GM12878 (cell line): Measurements from ENCODE around the gene NUP107. TPM values are rescaled to one million over a fixed set of nuclear protein-coding genes. Genes with fewer than 3 reads are reported as not detected.

ENCODE experiments used
- BCL11A ChIP-seq: IDR thresholded peaks from 2 replicates; pipeline ENCODE4 v1.6.1; 2011; ENCODE audit warnings: low read depth, low read length
- CBFB ChIP-seq: IDR thresholded peaks from 2 replicates; pipeline ENCODE4 v1.6.1; 2016; ENCODE audit warnings: antibody characterized with exemption, low read depth
- CREB1 ChIP-seq: IDR thresholded peaks from 2 replicates; pipeline ENCODE4 v1.6.1; 2012; ENCODE audit warnings: low read depth, mild to moderate bottlenecking, inconsistent platforms
- EED ChIP-seq: sonication (generic); IDR thresholded peaks from 2 replicates; pipeline ENCODE4 v1.6.1; 2016; ENCODE audit warnings: antibody characterized with exemption, low read depth
- ESRRA ChIP-seq: IDR thresholded peaks from 2 replicates; pipeline ENCODE4 v1.6.1; 2012; ENCODE audit warnings: mild to moderate bottlenecking, low read length, improper control_type of control experiment
- FOXK2 ChIP-seq: fragments of 450-650 bp; IDR thresholded peaks from 2 replicates; pipeline ENCODE4 v1.6.1; 2017; ENCODE audit warnings: mild to moderate bottlenecking, moderate library complexity
- HDAC2 ChIP-seq: fragments of 200-600 bp; sonication (generic); IDR thresholded peaks from 2 replicates; pipeline ENCODE4 v1.6.1; 2017
- JUNB ChIP-seq: IDR thresholded peaks from 2 replicates; pipeline ENCODE4 v1.6.1; 2016; ENCODE audit warnings: antibody characterized with exemption, mild to moderate bottlenecking
- KLF5 ChIP-seq: fragments of 450-650 bp; IDR thresholded peaks from 2 replicates; pipeline ENCODE4 v1.6.1; 2014; ENCODE audit warnings: mild to moderate bottlenecking; ENCODE audit not compliant: partially characterized antibody
- MEF2B ChIP-seq: fragments of 450-650 bp; IDR thresholded peaks from 2 replicates; pipeline ENCODE4 v1.6.1; 2018; ENCODE audit warnings: mild to moderate bottlenecking, moderate library complexity; ENCODE audit not compliant: partially characterized antibody, poor library complexity, severe bottlenecking
- POLR2AphosphoS5 ChIP-seq: IDR thresholded peaks from 2 replicates; pipeline ENCODE4 v1.6.1; 2011; ENCODE audit warnings: mild to moderate bottlenecking, low read length, inconsistent platforms
- SMARCA5 ChIP-seq: fragments of 450-650 bp; IDR thresholded peaks from 2 replicates; pipeline ENCODE4 v1.6.1; 2017; ENCODE audit warnings: mild to moderate bottlenecking
- SMC3 ChIP-seq: IDR thresholded peaks from 2 replicates; pipeline ENCODE4 v1.6.1; 2011; ENCODE audit warnings: low read length, improper control_type of control experiment, borderline replicate concordance
- SREBF1 ChIP-seq: IDR thresholded peaks from 2 replicates; pipeline ENCODE4 v1.6.1; 2012; ENCODE audit warnings: mild to moderate bottlenecking, low read length
- TCF7 ChIP-seq: IDR thresholded peaks from 2 replicates; pipeline ENCODE4 v1.6.1; 2014; ENCODE audit warnings: antibody characterized with exemption, borderline replicate concordance
- ZSCAN29 ChIP-seq: fragments of 450-650 bp; IDR thresholded peaks from 2 replicates; pipeline ENCODE4 v1.6.1; 2017; ENCODE audit warnings: mild to moderate bottlenecking, moderate library complexity
- polyA plus RNA-seq, 11 experiments: library from polyadenylated mRNA; depleted of rRNA in 4 of 11; unstranded in 6 of 11; stranded (reverse) in 5 of 11; fragments of >200 nt; fragmentation: Nextera tagmentation in 4 of 11; fragmentation: Illumina TruSeq in 1 of 11; extraction: Ambion mirVana in 4 of 11; extraction: Trizol in 1 of 11; gene quantifications; 1 replicate in 1 of 11; 2 replicates in 10 of 11; pipeline versions ENCODE4 v1.2.1 to v1.2.3, GENCODE V29; 2011 to 2016; ENCODE audit warnings: inconsistent platforms in 2 of 11, missing spikeins in 2 of 11, low read depth in 1 of 11
- total RNA-seq, 4 experiments: library from RNA; depleted of rRNA in 3 of 4; stranded (reverse); fragments of >200 nt in 3 of 4; fragmentation: Illumina TruSeq in 1 of 4; extraction: Trizol in 1 of 4; gene quantifications; 2 replicates each; pipeline versions ENCODE4 v1.2.1 to v1.2.3, GENCODE V29; 2013 to 2021
- TF ChIP-seq, protein P1 (sequence below): fragments of 450-650 bp; formaldehyde crosslinking; IDR thresholded peaks from 2 replicates; pipeline ENCODE4 v1.5.0; 2022; ENCODE audit warnings: mild to moderate bottlenecking, missing genetic modification characterization
- TF ChIP-seq, protein P2 (sequence below): fragments of 450-650 bp; IDR thresholded peaks from 2 replicates; pipeline ENCODE4 v1.6.1; 2017; ENCODE audit warnings: mild to moderate bottlenecking
- TF ChIP-seq, protein P3 (sequence below): fragments of 450-650 bp; IDR thresholded peaks from 2 replicates; pipeline ENCODE4 v1.6.1; 2017; ENCODE audit warnings: borderline replicate concordance
- TF ChIP-seq, protein P4 (sequence below): fragments of 450-650 bp; IDR thresholded peaks from 2 replicates; pipeline ENCODE4 v1.6.1; 2016; ENCODE audit warnings: mild to moderate bottlenecking
- TF ChIP-seq, protein P5 (sequence below): IDR thresholded peaks from 2 replicates; pipeline ENCODE4 v1.6.1; 2012; ENCODE audit warnings: mild to moderate bottlenecking, low read depth, low read length

The NUP107 gene
- total and polyA plus RNA-seq, 10 of the 15 experiments (the other 5 are each of a cell fraction or from before 2014, with no cell fraction given) = 73.4 to 132 (median 92.4) TPM

DNA sequence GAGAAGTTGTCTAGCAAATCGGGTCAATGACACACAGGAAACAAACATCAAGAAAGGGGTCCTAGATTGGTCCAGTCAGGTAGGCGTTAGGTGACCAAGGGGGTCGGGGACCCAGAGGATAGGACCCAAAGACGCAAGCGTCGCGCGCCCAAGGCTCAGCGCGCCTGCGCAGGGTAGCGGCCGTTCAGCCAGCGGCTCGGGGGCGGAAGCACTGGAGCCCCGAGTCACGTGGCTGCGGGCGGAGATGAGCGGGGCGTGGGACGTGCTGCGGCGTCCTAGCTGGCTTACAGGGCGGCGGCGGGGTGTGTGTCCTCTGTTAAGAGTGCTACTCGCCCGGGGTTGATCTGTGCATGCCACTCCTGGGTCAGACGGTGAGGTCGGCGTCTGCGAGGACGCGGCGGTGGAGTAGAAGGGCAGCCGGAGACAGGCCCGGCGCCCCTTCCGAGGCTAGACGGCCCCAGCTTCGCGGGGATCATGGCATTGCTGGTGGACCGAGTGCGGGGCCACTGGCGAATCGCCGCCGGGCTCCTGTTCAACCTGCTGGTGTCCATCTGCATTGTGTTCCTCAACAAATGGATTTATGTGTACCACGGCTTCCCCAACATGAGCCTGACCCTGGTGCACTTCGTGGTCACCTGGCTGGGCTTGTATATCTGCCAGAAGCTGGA is 59.3 kb downstream of the NUP107 start, which contains the start of gene SLC35E3 (continued):
- TF ChIP-seq SMARCA5 = peak; percentile 40; the same call in 1 of the 2 replicates
- TF ChIP-seq, protein P1, sequence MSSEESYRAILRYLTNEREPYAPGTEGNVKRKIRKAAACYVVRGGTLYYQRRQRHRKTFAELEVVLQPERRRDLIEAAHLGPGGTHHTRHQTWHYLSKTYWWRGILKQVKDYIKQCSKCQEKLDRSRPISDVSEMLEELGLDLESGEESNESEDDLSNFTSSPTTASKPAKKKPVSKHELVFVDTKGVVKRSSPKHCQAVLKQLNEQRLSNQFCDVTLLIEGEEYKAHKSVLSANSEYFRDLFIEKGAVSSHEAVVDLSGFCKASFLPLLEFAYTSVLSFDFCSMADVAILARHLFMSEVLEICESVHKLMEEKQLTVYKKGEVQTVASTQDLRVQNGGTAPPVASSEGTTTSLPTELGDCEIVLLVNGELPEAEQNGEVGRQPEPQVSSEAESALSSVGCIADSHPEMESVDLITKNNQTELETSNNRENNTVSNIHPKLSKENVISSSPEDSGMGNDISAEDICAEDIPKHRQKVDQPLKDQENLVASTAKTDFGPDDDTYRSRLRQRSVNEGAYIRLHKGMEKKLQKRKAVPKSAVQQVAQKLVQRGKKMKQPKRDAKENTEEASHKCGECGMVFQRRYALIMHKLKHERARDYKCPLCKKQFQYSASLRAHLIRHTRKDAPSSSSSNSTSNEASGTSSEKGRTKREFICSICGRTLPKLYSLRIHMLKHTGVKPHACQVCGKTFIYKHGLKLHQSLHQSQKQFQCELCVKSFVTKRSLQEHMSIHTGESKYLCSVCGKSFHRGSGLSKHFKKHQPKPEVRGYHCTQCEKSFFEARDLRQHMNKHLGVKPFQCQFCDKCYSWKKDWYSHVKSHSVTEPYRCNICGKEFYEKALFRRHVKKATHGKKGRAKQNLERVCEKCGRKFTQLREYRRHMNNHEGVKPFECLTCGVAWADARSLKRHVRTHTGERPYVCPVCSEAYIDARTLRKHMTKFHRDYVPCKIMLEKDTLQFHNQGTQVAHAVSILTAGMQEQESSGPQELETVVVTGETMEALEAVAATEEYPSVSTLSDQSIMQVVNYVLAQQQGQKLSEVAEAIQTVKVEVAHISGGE (CRISPR knock-in tag) = no peak
- TF ChIP-seq, protein P2, sequence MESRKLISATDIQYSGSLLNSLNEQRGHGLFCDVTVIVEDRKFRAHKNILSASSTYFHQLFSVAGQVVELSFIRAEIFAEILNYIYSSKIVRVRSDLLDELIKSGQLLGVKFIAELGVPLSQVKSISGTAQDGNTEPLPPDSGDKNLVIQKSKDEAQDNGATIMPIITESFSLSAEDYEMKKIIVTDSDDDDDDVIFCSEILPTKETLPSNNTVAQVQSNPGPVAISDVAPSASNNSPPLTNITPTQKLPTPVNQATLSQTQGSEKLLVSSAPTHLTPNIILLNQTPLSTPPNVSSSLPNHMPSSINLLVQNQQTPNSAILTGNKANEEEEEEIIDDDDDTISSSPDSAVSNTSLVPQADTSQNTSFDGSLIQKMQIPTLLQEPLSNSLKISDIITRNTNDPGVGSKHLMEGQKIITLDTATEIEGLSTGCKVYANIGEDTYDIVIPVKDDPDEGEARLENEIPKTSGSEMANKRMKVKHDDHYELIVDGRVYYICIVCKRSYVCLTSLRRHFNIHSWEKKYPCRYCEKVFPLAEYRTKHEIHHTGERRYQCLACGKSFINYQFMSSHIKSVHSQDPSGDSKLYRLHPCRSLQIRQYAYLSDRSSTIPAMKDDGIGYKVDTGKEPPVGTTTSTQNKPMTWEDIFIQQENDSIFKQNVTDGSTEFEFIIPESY = no peak
- TF ChIP-seq BCL11A = no peak
- TF ChIP-seq ESRRA = no peak
- TF ChIP-seq KLF5 = no peak
- TF ChIP-seq, protein P3, sequence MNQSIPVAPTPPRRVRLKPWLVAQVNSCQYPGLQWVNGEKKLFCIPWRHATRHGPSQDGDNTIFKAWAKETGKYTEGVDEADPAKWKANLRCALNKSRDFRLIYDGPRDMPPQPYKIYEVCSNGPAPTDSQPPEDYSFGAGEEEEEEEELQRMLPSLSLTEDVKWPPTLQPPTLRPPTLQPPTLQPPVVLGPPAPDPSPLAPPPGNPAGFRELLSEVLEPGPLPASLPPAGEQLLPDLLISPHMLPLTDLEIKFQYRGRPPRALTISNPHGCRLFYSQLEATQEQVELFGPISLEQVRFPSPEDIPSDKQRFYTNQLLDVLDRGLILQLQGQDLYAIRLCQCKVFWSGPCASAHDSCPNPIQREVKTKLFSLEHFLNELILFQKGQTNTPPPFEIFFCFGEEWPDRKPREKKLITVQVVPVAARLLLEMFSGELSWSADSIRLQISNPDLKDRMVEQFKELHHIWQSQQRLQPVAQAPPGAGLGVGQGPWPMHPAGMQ = no peak; the same call in 1 of the 2 replicates
- no peak for TF ChIP-seq SMC3
- TF ChIP-seq FOXK2 = no peak
- TF ChIP-seq SREBF1 = no peak
- TF ChIP-seq JUNB = no peak
- TF ChIP-seq EED = no peak
- peak; percentile 90 for TF ChIP-seq POLR2AphosphoS5
- TF ChIP-seq HDAC2 = no peak
- no peak for TF ChIP-seq ZSCAN29
- peak; percentile 82 for TF ChIP-seq CREB1
- no peak for TF ChIP-seq TCF7
- TF ChIP-seq, protein P4, sequence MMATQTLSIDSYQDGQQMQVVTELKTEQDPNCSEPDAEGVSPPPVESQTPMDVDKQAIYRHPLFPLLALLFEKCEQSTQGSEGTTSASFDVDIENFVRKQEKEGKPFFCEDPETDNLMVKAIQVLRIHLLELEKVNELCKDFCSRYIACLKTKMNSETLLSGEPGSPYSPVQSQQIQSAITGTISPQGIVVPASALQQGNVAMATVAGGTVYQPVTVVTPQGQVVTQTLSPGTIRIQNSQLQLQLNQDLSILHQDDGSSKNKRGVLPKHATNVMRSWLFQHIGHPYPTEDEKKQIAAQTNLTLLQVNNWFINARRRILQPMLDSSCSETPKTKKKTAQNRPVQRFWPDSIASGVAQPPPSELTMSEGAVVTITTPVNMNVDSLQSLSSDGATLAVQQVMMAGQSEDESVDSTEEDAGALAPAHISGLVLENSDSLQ = peak; percentile 42; the same call in 1 of the 2 replicates
- TF ChIP-seq CBFB = no peak; the same call in 1 of the 2 replicates
- no peak for TF ChIP-seq MEF2B
- TF ChIP-seq, protein P5, sequence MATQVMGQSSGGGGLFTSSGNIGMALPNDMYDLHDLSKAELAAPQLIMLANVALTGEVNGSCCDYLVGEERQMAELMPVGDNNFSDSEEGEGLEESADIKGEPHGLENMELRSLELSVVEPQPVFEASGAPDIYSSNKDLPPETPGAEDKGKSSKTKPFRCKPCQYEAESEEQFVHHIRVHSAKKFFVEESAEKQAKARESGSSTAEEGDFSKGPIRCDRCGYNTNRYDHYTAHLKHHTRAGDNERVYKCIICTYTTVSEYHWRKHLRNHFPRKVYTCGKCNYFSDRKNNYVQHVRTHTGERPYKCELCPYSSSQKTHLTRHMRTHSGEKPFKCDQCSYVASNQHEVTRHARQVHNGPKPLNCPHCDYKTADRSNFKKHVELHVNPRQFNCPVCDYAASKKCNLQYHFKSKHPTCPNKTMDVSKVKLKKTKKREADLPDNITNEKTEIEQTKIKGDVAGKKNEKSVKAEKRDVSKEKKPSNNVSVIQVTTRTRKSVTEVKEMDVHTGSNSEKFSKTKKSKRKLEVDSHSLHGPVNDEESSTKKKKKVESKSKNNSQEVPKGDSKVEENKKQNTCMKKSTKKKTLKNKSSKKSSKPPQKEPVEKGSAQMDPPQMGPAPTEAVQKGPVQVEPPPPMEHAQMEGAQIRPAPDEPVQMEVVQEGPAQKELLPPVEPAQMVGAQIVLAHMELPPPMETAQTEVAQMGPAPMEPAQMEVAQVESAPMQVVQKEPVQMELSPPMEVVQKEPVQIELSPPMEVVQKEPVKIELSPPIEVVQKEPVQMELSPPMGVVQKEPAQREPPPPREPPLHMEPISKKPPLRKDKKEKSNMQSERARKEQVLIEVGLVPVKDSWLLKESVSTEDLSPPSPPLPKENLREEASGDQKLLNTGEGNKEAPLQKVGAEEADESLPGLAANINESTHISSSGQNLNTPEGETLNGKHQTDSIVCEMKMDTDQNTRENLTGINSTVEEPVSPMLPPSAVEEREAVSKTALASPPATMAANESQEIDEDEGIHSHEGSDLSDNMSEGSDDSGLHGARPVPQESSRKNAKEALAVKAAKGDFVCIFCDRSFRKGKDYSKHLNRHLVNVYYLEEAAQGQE = no peak; the same call in 1 of the 2 replicates
- TF ChIP-seq, all 136 proteins: peak for 41
